ENCODE results near the gene ATP8B3. TPM values are rescaled to one million over a fixed set of nuclear protein-coding genes. Genes with fewer than 3 reads are reported as not detected.

ATP8B3 gene
- total RNA-seq, 1 donor from 2014 or later = 3.0 TPM

- peaks cover 18% of the 10 kb centered on the region for H3K4me1 Mint-ChIP-seq (ENCODE audit: low read depth, unreplicated experiment)
- H3K4me3 Mint-ChIP-seq (ENCODE audit: unreplicated experiment) = no peak overlapping the region
- no peaks in the 10 kb centered on the region for H3K27me3 Mint-ChIP-seq (ENCODE audit: low read depth, unreplicated experiment)
- Histone ChIP-seq H3K4me1 (ENCODE audit: insufficient read depth, low read length) (peaks cover 35% of the 10 kb centered on the region), H3K27ac (ENCODE audit: low read depth, low read length) (no peak overlapping the region), H3K36me3 (ENCODE audit: insufficient read depth, low read length) (no peaks in the 10 kb centered on the region), H3K27me3 (ENCODE audit: insufficient read depth, low read length) (no peaks in the 10 kb centered on the region), H3K79me2 (ENCODE audit: insufficient read depth, low read length) (peaks cover 79% of the 10 kb centered on the region), H3K9me3 (ENCODE audit: insufficient read depth, low read depth, low read length) (no peaks in the 10 kb centered on the region), H2AFZ (ENCODE audit: low read depth, low read length) (no peak overlapping the region), H3K4me2 (ENCODE audit: low read length) (peak overlapping the region; percentile 81), H3K4me3 (ENCODE audit: insufficient read depth, low read depth, low read length) (no peak overlapping the region), H3K9ac (ENCODE audit: low read length) (no peak overlapping the region), H4K20me1 (ENCODE audit: insufficient read depth, low read length) (peaks cover 83% of the 10 kb centered on the region)
- FAIRE-seq (no peak), DNase-seq (ENCODE audit: low read depth) (no peak)
- H3K9me3 Mint-ChIP-seq (ENCODE audit: unreplicated experiment) = no peaks in the 10 kb centered on the region
- H3K27ac Mint-ChIP-seq (ENCODE audit: unreplicated experiment) = no peak overlapping the region
- TF ChIP-seq EZH2 (IDR thresholded peaks at IDR 0.05; ENCODE audit: insufficient read depth, low read length) (no peak), CTCF (IDR thresholded peaks at IDR 0.05; ENCODE audit: insufficient read depth, low read depth, low read length) (no peak)
- H3K36me3 Mint-ChIP-seq (ENCODE audit: low read depth, unreplicated experiment) = no peaks in the 10 kb centered on the region
Observed at GRCh38 chr19:1854542-1855039, 42.5 kb upstream of the ATP8B3 start.

GRCh38 chr19:1854039-1854541 lies 42.0 kb upstream of the ATP8B3 start:
- Histone ChIP-seq H4K20me1 (ENCODE audit: insufficient read depth, low read length) (peaks cover 79% of the 10 kb centered on the region), H3K27ac (ENCODE audit: low read depth, low read length) (no peak overlapping the region), H3K36me3 (ENCODE audit: insufficient read depth, low read length) (no peaks in the 10 kb centered on the region), H3K27me3 (ENCODE audit: insufficient read depth, low read length) (no peaks in the 10 kb centered on the region), H3K9ac (ENCODE audit: low read length) (no peak overlapping the region), H3K9me3 (ENCODE audit: insufficient read depth, low read depth, low read length) (no peaks in the 10 kb centered on the region), H3K79me2 (ENCODE audit: insufficient read depth, low read length) (peaks cover 74% of the 10 kb centered on the region), H3K4me3 (ENCODE audit: insufficient read depth, low read depth, low read length) (no peak overlapping the region), H3K4me1 (ENCODE audit: insufficient read depth, low read length) (peaks cover 30% of the 10 kb centered on the region), H2AFZ (ENCODE audit: low read depth, low read length) (no peak overlapping the region), H3K4me2 (ENCODE audit: low read length) (no peak overlapping the region)
- Mint-ChIP-seq H3K27ac (ENCODE audit: unreplicated experiment) (no peak overlapping the region), H3K9me3 (ENCODE audit: unreplicated experiment) (no peaks in the 10 kb centered on the region), H3K4me3 (ENCODE audit: unreplicated experiment) (no peak overlapping the region), H3K36me3 (ENCODE audit: low read depth, unreplicated experiment) (no peaks in the 10 kb centered on the region), H3K27me3 (ENCODE audit: low read depth, unreplicated experiment) (no peaks in the 10 kb centered on the region), H3K4me1 (ENCODE audit: low read depth, unreplicated experiment) (peaks cover 15% of the 10 kb centered on the region)
- DNase-seq (ENCODE audit: low read depth) (no peak), FAIRE-seq (no peak)
- no peak for TF ChIP-seq EZH2 (IDR thresholded peaks at IDR 0.05; ENCODE audit: insufficient read depth, low read length)
- no peak for TF ChIP-seq CTCF (IDR thresholded peaks at IDR 0.05; ENCODE audit: insufficient read depth, low read depth, low read length)

- Histone ChIP-seq H3K79me2 (ENCODE audit: insufficient read depth, low read length) (peaks cover 68% of the 10 kb centered on the region), H4K20me1 (ENCODE audit: insufficient read depth, low read length) (peaks cover 77% of the 10 kb centered on the region), H3K36me3 (ENCODE audit: insufficient read depth, low read length) (no peaks in the 10 kb centered on the region), H3K9me3 (ENCODE audit: insufficient read depth, low read depth, low read length) (no peaks in the 10 kb centered on the region), H3K27ac (ENCODE audit: low read depth, low read length) (no peak overlapping the region), H3K4me3 (ENCODE audit: insufficient read depth, low read depth, low read length) (no peak overlapping the region), H2AFZ (ENCODE audit: low read depth, low read length) (no peak overlapping the region), H3K9ac (ENCODE audit: low read length) (peak overlapping the region; percentile 18), H3K4me1 (ENCODE audit: insufficient read depth, low read length) (peaks cover 30% of the 10 kb centered on the region), H3K4me2 (ENCODE audit: low read length) (no peak overlapping the region), H3K27me3 (ENCODE audit: insufficient read depth, low read length) (no peaks in the 10 kb centered on the region)
- Mint-ChIP-seq H3K4me1 (ENCODE audit: low read depth, unreplicated experiment) (peaks cover 14% of the 10 kb centered on the region), H3K9me3 (ENCODE audit: unreplicated experiment) (no peaks in the 10 kb centered on the region), H3K27ac (ENCODE audit: unreplicated experiment) (no peak overlapping the region), H3K27me3 (ENCODE audit: low read depth, unreplicated experiment) (no peaks in the 10 kb centered on the region), H3K36me3 (ENCODE audit: low read depth, unreplicated experiment) (no peaks in the 10 kb centered on the region), H3K4me3 (ENCODE audit: unreplicated experiment) (peak overlapping the region; percentile 66)
- FAIRE-seq = no peak
- no peak for DNase-seq (ENCODE audit: low read depth)
- TF ChIP-seq EZH2 (IDR thresholded peaks at IDR 0.05; ENCODE audit: insufficient read depth, low read length) (no peak), CTCF (IDR thresholded peaks at IDR 0.05; ENCODE audit: insufficient read depth, low read depth, low read length) (peak; percentile 59)
Observed at GRCh38 chr19:1853295-1854038, 41.4 kb upstream of the ATP8B3 start.
